ENCODE measurements around the gene NPPB.
"Not testable (repeated sequence)": the region's sequence is repeated elsewhere in the genome, so short reads cannot be mapped to it uniquely, and the experiment has no call there.

Gene NPPB

DNA sequence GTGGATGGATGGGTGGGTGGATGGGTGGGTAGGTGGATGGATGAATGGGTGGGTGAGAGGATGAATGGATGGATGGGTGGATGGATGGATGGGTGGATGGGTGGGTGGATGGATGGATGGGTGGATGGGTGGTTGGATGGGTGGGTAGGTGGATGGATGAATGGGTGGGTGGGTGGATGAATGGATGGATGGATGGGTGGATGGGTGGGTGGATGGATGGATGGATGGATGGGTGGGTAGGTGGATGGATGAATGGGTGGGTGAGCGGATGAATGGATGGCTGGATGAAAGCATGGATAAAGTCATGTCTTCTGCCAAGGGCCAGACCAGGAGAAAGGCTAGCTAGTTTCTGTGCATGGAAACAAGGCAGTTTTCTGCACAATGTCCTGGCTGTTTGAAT lies 35.8 kb upstream of the NPPB start:
- not testable (repeated sequence) for H3K4me1 ChIP-seq (ENCODE audit: control insufficient read depth, insufficient read depth, low read length); H3K4me3 ChIP-seq (ENCODE audit: low read depth, low read length); H3K36me3 ChIP-seq (ENCODE audit: control insufficient read depth, insufficient read depth, low read length); H3K9me3 ChIP-seq (ENCODE audit: control insufficient read depth, insufficient read depth, low read length); H3K27me3 ChIP-seq (ENCODE audit: control insufficient read depth, insufficient read depth, low read length); H3K27ac ChIP-seq (ENCODE audit: low read depth, low read length); H3K9ac ChIP-seq (ENCODE audit: low read depth, low read length)

DNA sequence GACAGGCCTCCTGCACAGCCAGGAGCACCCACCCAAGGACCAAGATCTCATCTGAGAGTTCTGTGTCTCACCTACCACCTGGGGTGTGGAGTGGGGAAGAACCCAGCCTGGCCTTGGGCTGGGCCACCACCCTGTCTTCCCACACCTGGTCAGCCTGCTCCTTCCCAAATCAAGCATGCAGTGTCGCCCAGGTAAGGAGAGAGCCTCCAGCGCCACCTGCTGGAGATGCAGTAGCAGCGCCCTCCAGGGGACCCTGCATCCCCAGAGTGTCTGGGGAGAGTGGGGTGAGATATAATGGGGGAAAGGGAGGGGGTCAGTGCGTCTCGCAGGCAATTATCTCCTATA lies 35.1 kb upstream of the NPPB start:
- H3K27me3 ChIP-seq (ENCODE audit: control insufficient read depth, insufficient read depth, low read length) = peaks cover 4% of the 10 kb centered on the region; the same call in 1 of the 2 replicates
- H3K27ac ChIP-seq (ENCODE audit: low read depth, low read length) = no peak overlapping the region
- H3K4me3 ChIP-seq (ENCODE audit: low read depth, low read length) = no peak overlapping the region
- H3K9ac ChIP-seq (ENCODE audit: low read depth, low read length) = no peak overlapping the region
- H3K9me3 ChIP-seq (ENCODE audit: control insufficient read depth, insufficient read depth, low read length) = no peaks in the 10 kb centered on the region
- H3K36me3 ChIP-seq (ENCODE audit: control insufficient read depth, insufficient read depth, low read length) = no peaks in the 10 kb centered on the region
- no peaks in the 10 kb centered on the region for H3K4me1 ChIP-seq (ENCODE audit: control insufficient read depth, insufficient read depth, low read length)

DNA sequence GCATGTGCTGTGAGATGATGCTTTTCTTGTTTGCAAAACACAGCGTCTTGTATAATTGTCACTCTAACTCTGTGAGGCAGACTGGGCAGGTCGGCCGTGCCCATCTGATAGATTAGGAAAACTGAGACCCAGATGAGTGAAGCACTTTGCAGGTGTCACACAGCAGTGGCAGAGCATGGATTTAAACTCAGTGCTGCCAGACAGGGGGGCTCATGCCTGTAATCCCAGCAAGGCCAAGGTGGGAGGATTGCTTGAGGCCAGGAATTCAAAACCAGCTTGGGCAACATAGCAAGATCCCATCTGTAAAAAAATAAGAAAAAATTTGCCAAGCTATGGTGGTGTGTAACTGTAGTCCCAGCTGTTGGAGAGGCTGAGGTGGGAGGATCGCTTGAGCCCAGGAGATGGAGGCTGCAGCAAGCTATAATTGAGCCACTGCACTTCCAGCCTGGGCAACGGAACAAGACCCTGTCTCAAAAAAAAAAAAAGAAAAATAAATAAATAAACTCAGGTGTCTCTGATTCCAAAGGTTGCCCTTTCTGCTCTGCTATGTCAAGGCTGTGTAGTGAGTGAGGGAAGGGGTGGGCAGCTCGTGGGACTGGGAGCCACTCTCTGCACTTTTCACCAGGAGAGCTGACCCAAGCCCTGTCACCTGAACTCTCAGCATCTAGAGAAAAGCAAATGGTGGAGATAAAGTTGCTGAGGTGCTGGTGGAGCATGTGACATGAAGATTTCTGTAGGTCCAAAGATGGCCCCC lies 32.9 kb upstream of the NPPB start:
- no peaks in the 10 kb centered on the region for H3K9me3 ChIP-seq (ENCODE audit: control insufficient read depth, insufficient read depth, low read length)
- H3K4me3 ChIP-seq (ENCODE audit: low read depth, low read length) = no peak overlapping the region
- no peak overlapping the region for H3K9ac ChIP-seq (ENCODE audit: low read depth, low read length)
- H3K27me3 ChIP-seq (ENCODE audit: control insufficient read depth, insufficient read depth, low read length) = no peaks in the 10 kb centered on the region
- no peaks in the 10 kb centered on the region for H3K36me3 ChIP-seq (ENCODE audit: control insufficient read depth, insufficient read depth, low read length)
- H3K4me1 ChIP-seq (ENCODE audit: control insufficient read depth, insufficient read depth, low read length) = no peaks in the 10 kb centered on the region
- H3K27ac ChIP-seq (ENCODE audit: low read depth, low read length) = no peak overlapping the region

DNA sequence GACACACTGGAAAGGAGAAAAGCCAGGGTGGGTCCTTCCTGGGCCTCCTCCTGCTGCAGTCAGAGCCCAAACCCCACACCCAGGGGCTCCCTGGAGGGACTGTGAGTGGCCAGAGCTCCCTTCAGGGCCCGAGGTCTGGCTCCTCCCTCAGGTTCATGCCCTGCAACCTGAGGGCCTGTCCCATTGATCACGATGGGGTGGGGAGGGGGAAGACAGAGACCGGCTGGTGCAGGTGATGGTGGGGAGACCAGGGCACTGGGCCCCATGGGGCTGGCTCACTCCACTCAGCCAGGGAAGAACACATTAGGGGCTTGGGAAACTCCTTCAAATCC lies 30.1 kb upstream of the NPPB start:
- H3K27me3 ChIP-seq (ENCODE audit: control insufficient read depth, insufficient read depth, low read length) = no peaks in the 10 kb centered on the region
- H3K27ac ChIP-seq (ENCODE audit: low read depth, low read length) = no peak overlapping the region
- no peaks in the 10 kb centered on the region for H3K9me3 ChIP-seq (ENCODE audit: control insufficient read depth, insufficient read depth, low read length)
- no peak overlapping the region for H3K4me3 ChIP-seq (ENCODE audit: low read depth, low read length)
- no peaks in the 10 kb centered on the region for H3K4me1 ChIP-seq (ENCODE audit: control insufficient read depth, insufficient read depth, low read length)
- H3K9ac ChIP-seq (ENCODE audit: low read depth, low read length) = no peak overlapping the region
- H3K36me3 ChIP-seq (ENCODE audit: control insufficient read depth, insufficient read depth, low read length) = no peaks in the 10 kb centered on the region

DNA sequence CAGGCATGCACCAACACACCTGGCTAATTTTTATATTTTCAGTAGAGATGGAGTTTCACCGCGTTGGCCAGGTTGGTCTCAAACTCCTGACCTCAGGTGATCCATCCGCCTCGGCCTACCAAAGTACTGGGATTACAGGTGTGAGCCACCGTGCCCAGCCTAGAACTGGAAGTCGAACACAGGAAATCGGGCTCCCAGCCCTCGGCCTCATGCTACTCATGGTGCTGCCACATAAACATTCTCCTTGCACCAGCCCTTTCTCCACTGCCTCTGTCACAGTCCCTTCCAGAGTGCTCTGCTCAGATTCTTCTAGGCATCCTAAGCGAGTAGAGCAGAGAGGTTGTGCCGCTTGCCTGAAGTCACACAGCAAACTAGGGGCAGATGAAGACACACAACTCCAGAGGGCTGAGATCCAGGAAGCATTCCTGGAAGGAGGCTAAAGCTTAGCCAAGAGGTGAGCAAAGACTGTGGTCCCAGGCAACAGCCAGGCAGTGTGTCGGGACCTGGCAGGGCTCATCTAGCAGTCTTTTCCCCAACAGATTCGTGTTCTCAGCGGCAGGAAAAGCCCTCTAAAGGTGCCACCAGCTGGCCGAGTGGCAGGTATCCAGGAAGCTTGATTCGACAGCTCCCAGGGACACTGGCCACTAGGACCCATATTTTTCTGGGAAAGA lies 29.6 kb upstream of the NPPB start:
- Histone ChIP-seq H3K9me3 (ENCODE audit: control insufficient read depth, insufficient read depth, low read length) (no peaks in the 10 kb centered on the region), H3K9ac (ENCODE audit: low read depth, low read length) (no peak overlapping the region)

DNA sequence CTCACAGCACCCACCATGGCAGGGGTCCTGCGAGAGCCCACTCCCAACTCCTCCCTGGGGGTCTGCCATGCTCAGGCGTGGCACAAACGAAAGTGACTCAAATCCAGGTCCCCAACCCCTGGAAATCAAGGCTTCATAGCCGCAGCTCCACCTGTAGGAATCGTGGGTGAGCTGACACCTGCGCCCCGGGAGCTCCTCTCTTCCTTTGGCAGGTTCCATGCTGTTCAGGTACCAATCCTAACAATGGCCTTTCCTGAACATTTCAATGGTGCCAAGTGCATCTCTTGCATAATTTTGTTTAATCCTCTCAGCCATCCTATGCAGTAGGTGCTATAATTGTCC lies 28.9 kb upstream of the NPPB start:
- Histone ChIP-seq H3K4me1 (ENCODE audit: control insufficient read depth, insufficient read depth, low read length) (no peaks in the 10 kb centered on the region), H3K4me3 (ENCODE audit: low read depth, low read length) (no peak overlapping the region), H3K27me3 (ENCODE audit: control insufficient read depth, insufficient read depth, low read length) (no peaks in the 10 kb centered on the region), H3K27ac (ENCODE audit: low read depth, low read length) (no peak overlapping the region), H3K9me3 (ENCODE audit: control insufficient read depth, insufficient read depth, low read length) (no peaks in the 10 kb centered on the region), H3K36me3 (ENCODE audit: control insufficient read depth, insufficient read depth, low read length) (no peaks in the 10 kb centered on the region), H3K9ac (ENCODE audit: low read depth, low read length) (no peak overlapping the region)

More for the DNA sequence above, 29.6 kb upstream of the NPPB start:
- no peaks in the 10 kb centered on the region for H3K36me3 ChIP-seq (ENCODE audit: control insufficient read depth, insufficient read depth, low read length)
- H3K4me1 ChIP-seq (ENCODE audit: control insufficient read depth, insufficient read depth, low read length) = no peaks in the 10 kb centered on the region
- H3K4me3 ChIP-seq (ENCODE audit: low read depth, low read length) = no peak overlapping the region
- H3K27me3 ChIP-seq (ENCODE audit: control insufficient read depth, insufficient read depth, low read length) = no peaks in the 10 kb centered on the region
- H3K27ac ChIP-seq (ENCODE audit: low read depth, low read length) = no peak overlapping the region

DNA sequence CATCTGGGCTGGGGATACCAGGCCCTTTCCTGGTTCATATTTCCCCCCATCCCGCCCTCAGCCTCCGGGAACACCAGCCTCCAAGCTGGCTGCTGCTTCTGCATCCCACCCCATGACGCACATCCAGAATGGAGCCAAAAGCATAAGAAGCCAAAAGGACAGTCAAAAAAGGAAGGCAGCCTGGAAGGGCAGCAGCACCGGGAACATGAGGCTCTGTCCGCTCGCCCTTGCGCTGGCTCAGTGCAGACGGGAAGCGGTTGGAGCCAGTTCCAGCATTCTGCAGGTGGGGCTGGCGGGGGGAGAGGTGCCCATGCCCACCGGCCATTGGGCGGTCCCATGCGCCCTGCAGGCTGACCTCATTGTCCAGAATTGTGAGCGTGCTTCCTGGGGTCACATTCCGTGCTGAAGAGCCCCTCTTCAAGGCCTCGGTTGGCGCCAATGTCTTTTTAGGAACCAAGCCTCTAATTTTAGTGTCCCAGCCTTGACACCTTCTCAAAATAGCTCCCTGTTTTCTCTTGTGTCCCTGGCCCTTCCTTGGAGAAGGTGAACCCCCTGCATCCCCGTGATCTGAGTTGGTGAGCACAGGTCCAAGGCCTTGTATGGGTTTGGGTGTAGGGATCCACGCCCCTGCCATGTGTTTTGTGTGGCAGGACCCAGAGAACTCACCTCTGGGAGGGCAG lies 28.4 kb upstream of the NPPB start:
- Histone ChIP-seq H3K4me3 (ENCODE audit: low read depth, low read length) (no peak overlapping the region), H3K27me3 (ENCODE audit: control insufficient read depth, insufficient read depth, low read length) (no peaks in the 10 kb centered on the region), H3K36me3 (ENCODE audit: control insufficient read depth, insufficient read depth, low read length) (no peaks in the 10 kb centered on the region)

DNA sequence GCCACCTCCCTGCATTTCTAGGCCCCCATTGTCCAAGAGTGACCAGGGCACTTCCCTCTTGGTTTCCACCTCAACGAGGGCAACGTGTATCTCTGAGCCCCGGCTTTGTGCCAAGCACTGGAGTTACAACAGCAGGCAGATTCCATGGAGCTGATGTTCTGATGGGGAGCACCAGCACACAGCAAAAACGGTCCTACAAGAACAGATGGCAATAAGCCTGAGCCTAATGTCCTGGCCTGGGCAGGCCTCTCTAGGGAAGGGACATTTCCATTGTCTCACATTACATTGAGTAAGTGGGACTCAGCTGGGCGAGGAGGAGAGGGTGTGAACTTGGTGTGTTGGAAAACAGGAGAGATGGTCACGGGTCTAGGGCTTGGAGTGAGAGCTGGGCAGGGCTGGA lies 27.2 kb upstream of the NPPB start:
- H3K27ac ChIP-seq (ENCODE audit: low read depth, low read length) = no peak overlapping the region
- H3K9me3 ChIP-seq (ENCODE audit: control insufficient read depth, insufficient read depth, low read length) = no peaks in the 10 kb centered on the region
- H3K4me3 ChIP-seq (ENCODE audit: low read depth, low read length) = no peak overlapping the region
- H3K27me3 ChIP-seq (ENCODE audit: control insufficient read depth, insufficient read depth, low read length) = no peaks in the 10 kb centered on the region
- no peak overlapping the region for H3K9ac ChIP-seq (ENCODE audit: low read depth, low read length)
- no peaks in the 10 kb centered on the region for H3K4me1 ChIP-seq (ENCODE audit: control insufficient read depth, insufficient read depth, low read length)
- H3K36me3 ChIP-seq (ENCODE audit: control insufficient read depth, insufficient read depth, low read length) = no peaks in the 10 kb centered on the region

More for the DNA sequence above, 28.4 kb upstream of the NPPB start:
- Histone ChIP-seq H3K27ac (ENCODE audit: low read depth, low read length) (no peak overlapping the region), H3K9ac (ENCODE audit: low read depth, low read length) (no peak overlapping the region), H3K9me3 (ENCODE audit: control insufficient read depth, insufficient read depth, low read length) (no peaks in the 10 kb centered on the region), H3K4me1 (ENCODE audit: control insufficient read depth, insufficient read depth, low read length) (no peaks in the 10 kb centered on the region)

DNA sequence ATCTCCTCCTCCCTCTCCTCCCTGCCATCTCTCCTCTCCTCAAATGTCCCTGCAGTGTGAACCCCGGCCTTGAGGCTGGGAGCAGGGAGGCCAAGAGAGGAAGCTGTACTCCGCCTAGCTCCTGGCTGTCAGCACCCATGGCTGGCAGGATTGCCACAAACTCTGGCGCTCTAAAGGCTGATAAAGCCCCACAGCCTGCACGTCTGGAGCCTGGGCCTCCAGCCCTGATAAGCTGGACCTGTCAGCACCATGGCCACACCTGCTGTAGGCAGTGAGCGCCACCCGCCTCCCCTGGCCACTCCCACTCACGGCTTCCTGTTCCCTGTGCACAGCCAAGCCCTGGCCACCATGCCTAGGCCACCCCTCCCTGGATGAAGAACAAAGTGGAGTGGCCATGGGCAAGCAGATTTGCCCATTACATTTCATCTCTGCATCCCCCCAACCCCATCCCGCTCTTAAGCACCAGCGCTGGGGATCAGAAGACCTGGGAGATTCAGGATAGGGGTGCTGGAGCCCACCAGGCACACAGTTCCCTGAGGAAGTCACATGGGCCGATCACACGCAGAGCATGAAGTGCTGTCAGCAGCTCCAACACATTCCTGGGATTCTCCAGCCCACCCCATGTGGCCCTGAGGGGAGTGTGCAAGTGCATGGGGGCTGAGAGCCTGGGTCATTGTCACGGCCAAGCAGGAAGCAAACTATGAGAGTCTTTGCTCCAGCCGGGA lies 24.2 kb upstream of the NPPB start:
- Histone ChIP-seq H3K4me1 (ENCODE audit: control insufficient read depth, insufficient read depth, low read length) (no peaks in the 10 kb centered on the region), H3K27ac (ENCODE audit: low read depth, low read length) (no peak overlapping the region), H3K27me3 (ENCODE audit: control insufficient read depth, insufficient read depth, low read length) (no peaks in the 10 kb centered on the region), H3K36me3 (ENCODE audit: control insufficient read depth, insufficient read depth, low read length) (no peaks in the 10 kb centered on the region), H3K9ac (ENCODE audit: low read depth, low read length) (no peak overlapping the region), H3K9me3 (ENCODE audit: control insufficient read depth, insufficient read depth, low read length) (no peaks in the 10 kb centered on the region), H3K4me3 (ENCODE audit: low read depth, low read length) (no peak overlapping the region)

DNA sequence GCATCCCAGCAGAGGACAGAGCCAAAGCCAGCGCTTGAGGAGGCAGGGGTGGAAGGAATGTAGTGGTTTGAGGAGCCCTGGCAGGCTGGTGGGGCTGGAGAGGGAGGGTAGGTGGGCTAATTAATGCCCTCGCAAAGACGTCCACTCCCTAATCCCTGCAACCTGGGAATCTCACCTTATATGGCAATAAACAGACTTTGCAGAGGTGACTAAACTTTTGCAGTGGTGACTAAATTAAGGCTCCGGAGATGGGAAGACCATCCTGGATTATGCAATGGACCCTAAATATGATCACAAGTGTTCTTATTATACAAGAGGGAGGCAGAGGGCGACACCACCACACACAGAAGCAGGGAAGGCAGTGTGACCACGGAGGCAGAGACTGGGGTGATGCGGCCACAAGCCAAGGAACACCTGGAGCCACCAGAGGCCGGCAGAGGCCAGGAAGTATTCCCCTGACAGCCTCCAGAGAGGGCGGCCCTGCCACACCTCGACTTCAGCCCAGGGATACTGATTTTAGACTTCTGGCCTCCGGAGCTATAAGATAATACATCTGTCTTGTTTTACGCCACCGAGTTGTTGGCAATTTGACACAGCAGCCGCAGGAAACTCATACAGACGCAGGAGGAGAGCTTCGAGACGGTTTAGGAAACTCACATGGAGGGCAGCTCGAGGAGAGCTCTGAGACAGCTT lies 23.1 kb upstream of the NPPB start:
- H3K9me3 ChIP-seq (ENCODE audit: control insufficient read depth, insufficient read depth, low read length) = no peaks in the 10 kb centered on the region
- no peak overlapping the region for H3K4me3 ChIP-seq (ENCODE audit: low read depth, low read length)
- H3K9ac ChIP-seq (ENCODE audit: low read depth, low read length) = no peak overlapping the region
- no peaks in the 10 kb centered on the region for H3K36me3 ChIP-seq (ENCODE audit: control insufficient read depth, insufficient read depth, low read length)
- no peak overlapping the region for H3K27ac ChIP-seq (ENCODE audit: low read depth, low read length)
- H3K27me3 ChIP-seq (ENCODE audit: control insufficient read depth, insufficient read depth, low read length) = no peaks in the 10 kb centered on the region
- H3K4me1 ChIP-seq (ENCODE audit: control insufficient read depth, insufficient read depth, low read length) = no peaks in the 10 kb centered on the region
